ENCODE results near the gene AP3D1. TPM values are rescaled to one million over a fixed set of nuclear protein-coding genes. Genes with fewer than 3 reads are reported as not detected.

AP3D1 gene
- total and polyA plus RNA-seq, 2 donors (not counting 3 experiments of a cell fraction or from before 2014, with no cell fraction given), result 130 to 137 TPM

- ChIA-PET POLR2A (no interaction called here), CTCF (interaction anchor here (1.2 kb wide), 1 partner anchor 21 kb away, joined by 3 read pairs; no protein-coding TSS in a partner anchor)
- no peaks in the 10 kb centered on the region for H3K9me3 ChIP-seq (replicated peaks; ENCODE audit: control insufficient read depth, insufficient read depth, low read length)
- peaks cover 18% of the 10 kb centered on the region for H3K79me2 ChIP-seq (ENCODE audit: control insufficient read depth, insufficient read depth, low read length)
- H3K4me2 ChIP-seq (ENCODE audit: insufficient read depth, low read length), result no peak overlapping the region
- H3K4me1 ChIP-seq (ENCODE audit: control insufficient read depth, extremely low read depth, insufficient read depth, low read length), result peaks cover 10% of the 10 kb centered on the region
- intact Hi-C loops (cut with micrococcal nuclease), result no loop called here
- H4K20me1 ChIP-seq (replicated peaks; ENCODE audit: control insufficient read depth, extremely low read depth, insufficient read depth, low read length), result no peaks in the 10 kb centered on the region
- FAIRE-seq (no peak), DNase-seq (ENCODE audit: low read depth, low spot score) (no peak)
- no TSS peak for BruUV-seq (replicated peaks)
- no peak for TF ChIP-seq CTCF (IDR thresholded peaks at IDR 0.05; ENCODE audit: extremely low read depth in 1 of 2, insufficient read depth in 1 of 2, low read depth in 1 of 2, low read length in 2 of 2)
- TF ChIP-seq POLR2A (IDR thresholded peaks at IDR 0.05; ENCODE audit: low read depth, low read length), result no peak
- no peak for TF ChIP-seq FOS (IDR thresholded peaks at IDR 0.05; ENCODE audit: borderline replicate concordance, insufficient read depth, low read length)
- TF ChIP-seq GATA2 (IDR thresholded peaks at IDR 0.05; ENCODE audit: insufficient read depth, insufficient read length, low read depth, low read length), result no peak
- TF ChIP-seq MAX (IDR thresholded peaks at IDR 0.05; ENCODE audit: insufficient read depth, insufficient read length), result no peak
- no peak for TF ChIP-seq JUN (IDR thresholded peaks at IDR 0.05; ENCODE audit: borderline replicate concordance, insufficient read depth, insufficient read length, low read depth)
- TF ChIP-seq MYC (IDR thresholded peaks at IDR 0.05; ENCODE audit: low read depth, low read length), result no peak
- TF ChIP-seq EZH2 (IDR thresholded peaks at IDR 0.05; ENCODE audit: borderline replicate concordance, low read depth, low read length, severe bottlenecking), result no peak
- no peak for TF ChIP-seq POLR2AphosphoS5 (IDR thresholded peaks at IDR 0.05; ENCODE audit: insufficient read depth, low read depth, low read length)
- dilution Hi-C loops (cut with MboI; ENCODE audit: extremely low pct_ligation_motif_present, low sequenced_read_pairs), result no loop called here
- H3K36me3 ChIP-seq (ENCODE audit: control insufficient read depth in 2 of 2, extremely low read depth in 1 of 2, insufficient read depth in 2 of 2, low read length in 2 of 2), result peaks cover 7 to 46% of the 10 kb centered on the region in 2 experiments
- H2AFZ ChIP-seq (ENCODE audit: low read depth, low read length), result no peak overlapping the region
- H3K9me1 ChIP-seq (replicated peaks; ENCODE audit: control insufficient read depth, extremely low read depth, insufficient read depth, low read length), result no peaks in the 10 kb centered on the region
- no peak overlapping the region for H3K9ac ChIP-seq (replicated peaks; ENCODE audit: extremely low read depth, insufficient read depth, low read length)
- no peak overlapping the region for H3K27ac ChIP-seq (ENCODE audit: insufficient read depth, low read depth, low read length)
- no peaks in the 10 kb centered on the region for H3K27me3 ChIP-seq (ENCODE audit: control insufficient read depth in 2 of 2, insufficient read depth in 2 of 2, low read length in 2 of 2)
- H3K4me3 ChIP-seq (replicated peaks in 1 of 3; ENCODE audit: insufficient read depth in 1 of 3, low read depth in 1 of 3, low read length in 3 of 3), result no peak overlapping the region
Observed at GRCh38 chr19:2189880-2190279, 38.5 kb upstream of the AP3D1 start.

Data from endothelial cell of umbilical vein (primary cell).